CD4-positive, alpha-beta T cell treated with Interferon gamma for 1 hour (primary cell): ENCODE measurements around the gene ALG13.
"Not testable (repeated sequence)": the region's sequence is repeated elsewhere in the genome, so short reads cannot be mapped to it uniquely, and the experiment has no call there.

Experiments used
- DNase-seq: peaks from one replicate; pipeline ENCODE4 v3.0.0-alpha.2; 2020

ALG13 gene

DNA sequence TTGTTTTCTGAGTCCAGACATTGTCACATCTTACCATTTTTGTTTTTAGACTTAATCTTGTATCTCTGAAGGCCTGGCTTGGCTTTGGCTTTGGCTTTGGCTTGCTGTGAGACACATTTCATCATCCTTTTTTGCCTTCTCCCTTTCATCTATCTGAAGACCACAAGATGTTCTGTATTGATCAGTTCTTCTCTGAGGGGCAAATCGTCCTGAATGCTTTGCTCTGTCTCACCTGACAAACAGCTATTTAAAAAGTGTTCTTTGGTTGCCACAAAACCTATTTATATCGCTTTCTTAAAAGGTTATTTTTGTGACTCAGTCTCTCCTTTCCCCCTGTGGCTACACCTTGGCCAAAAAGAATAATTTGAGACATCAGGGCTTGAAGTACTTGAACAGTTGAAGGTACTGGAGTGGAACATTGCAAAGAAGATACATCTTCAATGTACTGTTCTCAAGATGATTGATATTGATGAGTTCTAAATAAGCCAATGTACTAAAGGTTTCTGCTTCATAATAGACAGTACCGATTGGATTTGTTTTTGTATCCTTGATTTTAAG is 80.7 kb downstream of the ALG13 start:
- DNase-seq, result no peak

GRCh38 chrX:111778591-111778990 is 97.6 kb downstream of the ALG13 start:
- no peak for DNase-seq

DNA sequence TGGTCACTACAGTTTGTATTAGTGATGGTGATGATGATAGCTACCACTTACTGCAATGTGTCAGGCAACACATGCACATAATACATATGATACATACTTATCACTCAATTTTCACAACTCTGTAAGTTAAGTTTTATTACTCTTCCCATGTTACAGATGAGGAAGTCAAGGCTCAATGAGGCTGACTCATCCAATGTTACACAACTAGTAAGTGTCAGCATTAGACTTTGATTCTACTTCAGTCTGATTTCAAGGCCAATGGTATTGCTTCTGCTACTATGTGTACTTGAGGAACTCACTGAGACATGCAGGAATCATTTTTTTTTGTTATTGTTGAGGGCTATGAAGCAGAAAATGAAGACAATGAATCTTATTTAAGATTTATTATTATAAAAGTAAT is 98.6 kb downstream of the ALG13 start:
- DNase-seq, result no peak

GRCh38 chrX:111784667-111785066 is 103.7 kb downstream of the ALG13 start:
- no peak for DNase-seq

DNA sequence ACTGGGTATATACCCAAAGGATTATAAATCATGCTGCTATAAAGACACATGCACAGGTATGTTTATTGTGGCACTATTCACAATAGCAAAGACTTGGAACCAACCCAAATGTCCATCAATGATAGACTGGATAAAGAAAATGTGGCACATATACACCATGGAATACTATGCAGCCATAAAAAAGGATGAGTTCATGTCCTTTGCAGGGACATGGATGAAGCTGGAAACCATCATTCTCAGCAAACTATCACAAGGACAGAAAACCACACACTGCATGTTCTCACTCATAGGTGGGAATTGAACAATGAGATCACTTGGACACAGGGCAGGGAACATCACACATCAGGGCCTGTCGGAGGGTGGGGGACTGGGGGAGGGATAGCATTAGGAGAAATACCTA is 109.1 kb downstream of the ALG13 start:
- DNase-seq, result not testable (repeated sequence)
